NCI-H1694 treated with DMSO at 0.1 percent for 48 hours (cell line): Measurements from ENCODE around the gene TBXA2R.
"Not testable (repeated sequence)": the region's sequence is repeated elsewhere in the genome, so short reads cannot be mapped to it uniquely, and the experiment has no call there.

ENCODE experiments used
- DNase-seq: peaks from one replicate; lab custom pipeline; 2025; lab: John Stamatoyannopoulos, UW

Gene TBXA2R

DNA sequence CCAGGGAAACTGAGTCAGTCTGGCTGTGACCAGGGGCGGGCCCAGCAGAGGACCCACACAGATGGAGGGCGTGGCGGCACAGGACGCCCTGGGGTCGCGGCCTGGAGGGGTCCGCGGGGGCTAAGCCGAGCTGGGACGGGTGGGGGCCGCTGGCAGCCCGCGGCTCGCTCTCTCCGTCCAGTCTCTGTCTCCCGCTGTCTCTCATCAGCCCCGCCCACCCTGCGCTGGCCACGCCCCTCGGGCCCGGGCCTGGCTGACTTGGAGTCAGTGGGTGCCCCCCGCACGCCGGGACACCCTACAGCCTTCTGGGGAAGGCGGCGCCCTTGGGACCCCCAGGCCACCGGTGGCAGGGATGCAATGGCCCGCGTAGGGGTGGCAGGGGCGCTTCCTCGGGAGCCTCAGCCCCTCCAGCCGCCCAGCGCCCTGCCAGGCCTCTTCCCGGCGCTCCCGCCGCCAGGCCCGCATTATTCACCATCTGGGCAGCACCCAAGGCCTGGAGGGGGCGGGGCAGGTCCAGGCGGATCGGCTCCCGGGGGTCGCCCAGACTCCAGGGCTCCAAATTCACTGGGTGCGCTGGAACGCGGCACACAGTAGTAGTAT is at the start of gene TBXA2R:
TSS of gene TBXA2R (minus strand) at position 186 of the 600 bp plus-strand sequence. CDS start 6,241 bp downstream, outside the sequence.
- DNase-seq, result no peak

DNA sequence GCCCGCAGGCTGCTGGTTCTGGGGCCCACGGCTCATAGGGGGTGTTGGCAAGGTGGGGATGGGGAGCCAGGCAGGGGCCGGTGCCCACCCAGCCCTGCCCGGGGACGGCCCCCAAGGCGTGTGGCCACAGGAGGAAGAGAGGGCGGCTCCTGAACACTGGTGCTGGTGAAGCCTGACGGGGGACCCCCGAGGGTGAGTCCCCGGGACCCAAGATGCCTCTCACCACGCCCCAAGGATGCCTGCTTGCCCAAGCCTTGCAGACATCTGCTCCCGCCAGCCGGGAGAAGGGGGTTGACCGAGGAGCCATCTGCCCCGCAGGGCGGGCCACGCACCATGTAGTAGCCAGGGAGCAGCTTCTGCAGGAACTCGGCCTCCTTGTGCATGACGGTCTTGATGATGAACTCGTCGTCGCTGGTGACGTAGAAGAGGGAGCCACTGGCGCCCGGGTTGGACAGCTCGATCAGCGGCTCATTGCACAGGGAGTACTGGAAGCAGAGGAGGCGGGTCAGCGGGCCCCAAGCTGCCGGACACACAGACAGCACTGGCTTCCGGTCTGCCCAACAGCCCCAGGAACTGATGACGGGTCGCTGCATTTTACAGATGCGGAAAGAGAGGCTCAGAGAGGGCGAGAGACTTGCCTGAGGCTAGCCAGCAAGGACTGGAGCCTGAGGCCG is 49.5 kb upstream of the TBXA2R start:
- DNase-seq, result no peak

DNA sequence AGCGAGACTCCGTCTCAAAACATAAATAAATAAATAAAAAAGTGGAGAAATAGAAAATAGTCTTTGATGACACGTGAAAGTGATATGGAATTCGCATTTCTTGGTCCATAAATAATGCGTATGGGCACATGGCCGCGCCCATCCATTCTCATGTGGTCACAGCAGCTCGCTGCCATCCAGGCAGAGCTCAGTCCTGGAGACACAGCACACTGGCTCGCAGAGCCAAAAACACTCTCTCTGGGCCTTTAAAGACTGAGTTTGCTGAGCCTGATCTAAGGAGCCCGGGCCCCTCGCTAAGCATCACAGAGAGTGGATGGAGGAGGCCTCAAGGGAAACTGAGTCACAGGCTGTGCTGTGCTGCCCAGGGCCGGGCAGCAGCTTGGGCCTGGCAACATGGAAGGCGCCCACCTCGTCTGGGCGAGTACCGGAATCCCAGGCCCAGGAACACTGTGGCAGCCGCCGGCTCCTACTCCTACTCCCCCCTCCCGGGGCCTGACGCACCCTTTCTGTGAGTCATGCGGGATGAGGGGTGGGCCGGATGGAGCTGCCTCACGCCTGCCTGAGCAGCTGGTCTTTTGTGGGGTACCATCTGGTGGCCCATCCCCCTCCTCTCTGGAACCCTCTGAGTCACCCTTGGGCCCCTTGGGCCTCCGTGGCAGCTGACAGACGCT is 48.9 kb upstream of the TBXA2R start:
- peak; percentile 58 for DNase-seq

DNA sequence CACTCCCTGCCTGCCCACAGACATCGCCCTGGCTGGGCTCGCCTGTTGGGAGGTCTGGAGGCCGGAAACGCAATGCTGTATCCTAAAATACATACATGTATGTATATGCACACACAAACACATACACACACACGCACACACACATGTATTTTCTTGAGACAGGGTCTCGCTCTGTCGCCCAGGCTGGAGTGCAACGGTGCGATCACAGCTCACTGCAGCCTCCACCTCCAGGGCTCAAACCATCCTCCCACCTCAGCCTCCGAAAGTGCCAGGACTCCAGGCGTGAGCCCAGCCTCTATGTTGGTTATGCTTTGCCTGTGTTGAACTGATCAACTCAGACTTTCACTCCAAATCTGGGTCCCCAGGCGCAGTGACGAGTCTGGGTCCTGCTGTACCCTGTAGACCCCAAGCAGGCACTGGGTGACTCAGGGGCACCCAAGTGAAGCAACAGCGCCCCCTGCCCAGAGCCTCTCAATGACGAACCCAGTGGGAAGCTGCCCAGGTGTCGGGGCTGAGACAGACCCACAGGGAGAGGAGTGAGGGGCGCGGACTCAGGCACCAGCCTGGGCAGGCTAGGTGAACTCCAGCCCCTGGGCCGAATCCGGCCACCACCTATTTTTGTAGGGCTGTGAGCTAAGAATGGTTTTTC is 47.3 kb upstream of the TBXA2R start:
- DNase-seq, result no peak

DNA sequence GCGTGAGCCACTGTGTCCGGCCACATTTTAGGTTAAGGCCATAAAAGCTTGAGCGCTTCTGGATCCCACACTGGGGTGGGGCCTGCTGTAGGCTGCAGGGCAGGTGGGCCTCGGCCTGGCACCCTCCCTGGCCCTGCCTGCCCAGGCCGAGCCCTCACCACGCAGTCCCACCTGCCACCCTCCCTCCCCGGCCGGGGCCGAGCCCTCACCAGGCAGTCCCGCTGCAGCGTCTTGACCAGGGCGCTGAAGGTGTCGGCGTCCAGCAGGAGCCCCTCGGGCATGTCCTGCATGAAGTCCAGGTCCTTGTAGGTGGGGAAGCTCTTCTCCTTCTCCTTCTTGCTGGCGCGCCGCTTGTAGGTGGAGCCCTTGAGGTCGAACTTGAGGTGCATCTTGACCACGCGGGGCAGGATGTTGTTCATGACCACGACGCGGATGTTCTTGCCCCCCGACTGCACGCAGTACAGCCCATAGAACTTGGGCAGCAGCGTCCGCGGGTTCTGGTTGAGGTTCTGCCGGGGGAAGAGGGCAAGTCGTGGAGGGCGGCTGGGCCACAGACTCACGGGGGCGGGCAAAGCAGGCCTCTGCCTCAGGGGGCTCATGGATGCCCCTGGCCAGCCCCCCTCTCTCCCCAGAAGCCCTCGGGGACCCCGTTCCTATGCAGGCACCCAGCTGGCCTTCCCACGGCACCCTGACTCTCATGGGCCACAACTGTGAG is 46.6 kb upstream of the TBXA2R start:
- no peak for DNase-seq

DNA sequence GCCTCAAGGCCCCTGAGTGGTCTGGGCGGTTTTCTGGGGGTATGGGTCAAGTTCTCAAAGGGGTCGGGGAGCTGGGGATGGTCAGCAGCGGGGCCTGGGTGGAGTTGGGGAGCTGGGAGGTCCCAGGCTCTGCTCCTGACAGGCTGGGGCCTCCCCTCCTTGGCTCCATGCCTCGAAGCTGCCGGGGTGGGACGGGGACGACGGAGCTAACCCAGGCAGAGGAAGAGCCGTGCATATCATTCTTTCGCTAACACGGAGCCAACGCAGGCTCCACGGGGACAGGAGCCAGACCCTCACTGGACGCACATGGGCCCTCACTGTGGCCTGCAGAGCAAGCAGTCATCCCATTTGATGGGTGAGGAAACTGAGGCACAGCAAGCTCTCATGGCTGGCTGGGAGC is 45.7 kb upstream of the TBXA2R start:
- no peak for DNase-seq

DNA sequence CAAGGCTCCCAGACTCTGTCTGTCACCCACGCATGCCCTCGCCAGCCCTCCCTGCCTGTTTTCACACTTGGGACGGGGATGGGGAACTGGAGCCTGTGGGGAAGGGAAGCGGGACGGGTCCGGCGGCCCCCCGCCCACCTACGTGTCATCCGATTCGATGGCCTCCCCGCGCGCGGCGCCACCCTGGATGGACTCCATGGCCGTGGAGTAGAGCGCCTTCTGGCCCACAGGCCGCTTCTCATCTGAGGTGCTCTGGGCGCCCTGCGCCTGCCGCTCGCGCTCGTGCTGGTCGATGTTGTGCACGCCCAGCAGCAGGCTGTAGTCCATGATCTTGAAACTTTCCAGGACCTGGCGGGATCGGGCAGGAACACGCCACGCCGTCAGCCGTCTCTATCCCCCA is 45.0 kb upstream of the TBXA2R start:
- DNase-seq, result no peak

DNA sequence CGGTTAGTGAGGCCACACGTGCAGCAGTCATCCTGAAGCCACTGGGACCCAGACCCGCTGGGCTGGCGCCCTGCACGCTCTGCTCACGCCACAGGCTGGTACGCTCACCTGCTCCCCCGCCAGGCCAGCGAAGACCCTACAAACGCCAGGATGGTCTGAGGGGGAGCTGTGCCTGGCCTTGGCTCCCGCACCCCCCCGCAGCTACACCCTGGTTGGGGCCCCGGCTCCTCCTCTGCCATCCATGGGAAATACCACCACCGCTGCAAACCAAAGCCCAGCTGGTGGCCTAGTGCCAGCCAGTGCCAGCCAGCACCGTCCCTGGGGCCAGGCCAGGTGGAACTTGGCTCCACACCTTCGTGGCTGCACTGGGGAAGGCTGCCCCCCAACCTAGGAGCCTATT is 43.2 kb upstream of the TBXA2R start:
- DNase-seq, result no peak

DNA sequence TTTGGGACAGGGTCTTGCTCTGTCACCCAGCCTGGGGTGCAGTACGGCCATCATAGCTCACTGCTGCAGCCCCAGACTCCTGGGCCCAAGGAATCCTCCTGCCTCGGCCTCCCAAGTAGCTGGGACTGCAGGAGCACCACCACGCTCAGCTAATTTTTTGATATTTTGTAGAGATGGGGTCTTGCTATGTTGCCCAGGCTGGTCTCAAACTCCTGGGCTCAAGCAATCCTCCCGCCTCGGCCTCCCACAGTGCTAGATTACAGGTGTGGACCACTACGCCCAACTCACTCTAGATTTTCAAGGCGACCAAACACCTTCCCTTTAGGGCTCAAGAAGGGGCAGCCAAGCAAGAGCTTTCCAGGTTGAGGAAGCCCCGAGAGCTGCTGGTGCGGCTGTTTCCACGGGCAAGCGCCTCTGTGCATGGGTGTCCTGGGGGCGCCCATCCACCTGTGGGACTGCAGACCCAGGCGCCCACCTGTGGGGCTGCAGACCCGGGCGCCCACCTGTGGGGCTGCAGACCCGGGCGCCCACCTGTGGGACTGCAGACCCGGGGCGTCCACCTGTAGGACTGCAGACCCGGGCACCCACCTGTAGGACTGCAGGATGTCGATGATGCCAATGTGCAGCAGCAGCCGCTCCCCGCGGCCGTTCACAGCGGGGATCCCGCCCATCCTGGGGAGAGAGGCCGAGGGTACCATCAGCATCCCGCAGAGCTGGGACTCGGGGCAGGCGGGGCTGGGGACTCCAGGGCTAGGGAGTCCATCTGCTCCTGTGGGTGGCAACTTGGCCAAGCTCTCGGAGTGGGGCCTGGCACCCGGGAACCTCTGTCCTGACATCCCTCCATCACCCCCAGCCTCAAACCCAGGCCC is 41.6 kb upstream of the TBXA2R start:
- no peak for DNase-seq

DNA sequence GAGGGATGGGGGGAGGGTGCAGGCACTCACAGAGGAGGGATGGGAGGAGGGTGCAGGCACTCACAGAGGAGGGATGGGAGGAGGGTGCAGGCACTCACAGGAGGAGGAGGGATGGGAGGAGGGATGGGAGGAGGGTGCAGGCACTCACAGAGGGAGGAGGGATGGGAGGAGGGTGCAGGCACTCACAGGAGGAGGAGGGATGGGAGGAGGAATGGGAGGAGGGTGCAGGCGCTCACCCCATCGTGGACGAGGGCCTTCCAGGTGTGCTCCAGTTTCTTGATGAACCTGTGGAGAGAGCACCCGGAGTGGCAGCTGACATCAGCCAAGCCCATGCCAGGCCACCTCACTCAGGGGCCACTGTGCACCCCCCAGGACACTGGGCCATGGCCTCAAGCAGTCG is 40.4 kb upstream of the TBXA2R start:
- DNase-seq, result not testable (repeated sequence)

DNA sequence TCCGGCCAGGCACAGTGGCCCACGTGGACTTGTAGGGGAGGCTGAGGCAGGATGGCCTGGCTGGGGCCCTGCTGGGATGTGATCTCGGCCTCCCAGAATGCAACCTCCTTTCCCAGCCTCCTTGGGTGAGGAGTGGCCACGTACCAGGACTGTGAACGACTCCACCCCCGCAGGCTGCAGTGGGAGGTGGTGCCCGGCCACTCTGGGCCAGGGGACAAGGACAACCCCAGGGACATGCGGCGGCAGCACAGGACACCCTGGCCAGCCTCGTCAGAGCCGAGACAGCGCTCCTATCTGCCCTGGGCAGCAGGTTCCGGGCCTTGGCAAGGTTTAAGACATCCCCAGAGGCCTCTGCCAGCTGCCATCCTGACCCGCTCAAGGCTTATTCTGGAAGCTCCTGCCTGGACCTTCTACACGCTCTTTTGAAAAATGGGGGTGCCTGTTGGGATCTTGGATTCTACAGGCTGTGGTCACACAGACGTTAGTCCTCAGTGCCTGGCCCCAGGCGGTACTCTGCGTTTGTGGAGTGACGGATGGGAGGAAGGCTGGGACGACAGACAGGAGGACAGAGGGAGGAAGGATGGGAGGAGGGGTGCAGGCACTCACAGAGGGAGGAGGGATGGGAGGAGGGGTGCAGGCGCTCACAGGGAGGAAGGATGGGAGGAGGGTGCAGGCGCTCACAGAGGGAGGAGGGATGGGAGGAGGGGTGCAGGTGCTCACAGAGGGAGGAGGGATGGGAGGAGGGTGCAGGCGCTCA is 39.8 kb upstream of the TBXA2R start:
- DNase-seq, result no peak

DNA sequence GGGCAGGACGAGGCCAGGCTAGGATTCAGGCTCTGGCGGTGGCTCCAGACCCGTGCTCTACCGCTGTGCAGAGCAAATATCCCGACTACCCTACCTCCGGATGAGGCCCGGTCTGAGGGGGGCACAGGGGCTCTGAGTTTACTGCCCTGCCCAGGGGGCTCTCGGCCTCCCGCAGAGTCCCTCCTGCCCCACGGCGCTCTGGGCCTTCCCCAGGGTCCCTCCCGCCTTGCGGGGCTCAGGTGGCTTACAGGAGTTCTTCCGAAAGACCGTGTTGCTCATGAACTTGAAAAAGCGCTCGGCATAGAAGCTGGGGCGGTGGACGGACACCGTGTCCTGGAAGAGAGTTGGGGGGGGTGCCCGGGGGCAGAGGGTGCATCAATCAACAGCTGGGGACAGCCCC is 39.1 kb upstream of the TBXA2R start:
- no peak for DNase-seq

DNA sequence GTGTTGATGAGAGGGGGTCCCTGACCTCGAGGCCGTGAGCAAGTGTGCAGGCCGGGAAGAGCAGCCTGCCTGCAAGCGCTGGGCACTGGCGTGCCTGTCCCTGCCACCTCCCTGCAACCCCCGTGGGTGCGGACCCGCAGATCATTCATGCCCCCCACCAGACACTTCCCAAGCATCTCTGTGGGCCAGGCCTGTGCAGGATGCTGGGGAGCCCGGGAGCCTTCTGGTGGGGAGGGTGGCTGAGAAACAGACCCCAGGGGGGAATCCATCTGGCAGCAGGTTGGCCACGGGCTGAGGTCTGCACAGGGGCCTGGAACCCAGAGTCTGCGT is 38.4 kb upstream of the TBXA2R start:
- no peak for DNase-seq

DNA sequence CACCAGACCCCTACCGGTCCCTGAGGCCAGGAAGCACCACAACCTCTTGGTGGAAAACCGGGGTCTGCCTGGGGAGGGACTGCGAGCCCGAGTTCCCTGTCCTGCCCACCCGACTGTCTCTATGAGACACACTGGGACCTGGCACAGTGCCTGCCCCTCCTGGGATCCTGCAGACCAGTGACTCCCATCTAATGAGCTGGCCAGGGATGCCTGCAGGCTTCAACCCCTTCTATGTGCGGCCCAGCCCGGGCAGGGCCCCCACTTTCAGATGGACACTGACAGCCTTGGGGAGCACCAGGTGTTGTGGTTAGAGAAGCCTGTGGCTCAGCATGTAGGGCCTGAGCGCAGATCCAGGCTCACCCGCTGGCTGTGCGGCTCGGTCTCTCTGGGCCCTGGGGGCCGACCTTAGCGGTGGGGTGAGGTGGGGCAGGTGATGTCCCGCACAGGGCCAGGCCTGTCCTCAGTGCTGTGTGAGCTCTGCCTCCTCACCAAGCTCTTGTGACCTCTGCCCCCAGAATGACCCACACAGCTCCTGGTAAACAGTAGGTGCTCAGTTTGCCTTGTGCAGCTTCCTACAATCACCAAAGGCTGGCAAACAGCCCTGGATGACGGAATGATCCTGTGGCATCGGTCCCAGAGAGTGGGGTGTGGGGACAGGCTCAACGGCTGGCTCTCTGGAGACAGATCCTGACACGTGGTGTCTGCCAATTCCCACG is 37.8 kb upstream of the TBXA2R start:
- DNase-seq, result peak; percentile 31

DNA sequence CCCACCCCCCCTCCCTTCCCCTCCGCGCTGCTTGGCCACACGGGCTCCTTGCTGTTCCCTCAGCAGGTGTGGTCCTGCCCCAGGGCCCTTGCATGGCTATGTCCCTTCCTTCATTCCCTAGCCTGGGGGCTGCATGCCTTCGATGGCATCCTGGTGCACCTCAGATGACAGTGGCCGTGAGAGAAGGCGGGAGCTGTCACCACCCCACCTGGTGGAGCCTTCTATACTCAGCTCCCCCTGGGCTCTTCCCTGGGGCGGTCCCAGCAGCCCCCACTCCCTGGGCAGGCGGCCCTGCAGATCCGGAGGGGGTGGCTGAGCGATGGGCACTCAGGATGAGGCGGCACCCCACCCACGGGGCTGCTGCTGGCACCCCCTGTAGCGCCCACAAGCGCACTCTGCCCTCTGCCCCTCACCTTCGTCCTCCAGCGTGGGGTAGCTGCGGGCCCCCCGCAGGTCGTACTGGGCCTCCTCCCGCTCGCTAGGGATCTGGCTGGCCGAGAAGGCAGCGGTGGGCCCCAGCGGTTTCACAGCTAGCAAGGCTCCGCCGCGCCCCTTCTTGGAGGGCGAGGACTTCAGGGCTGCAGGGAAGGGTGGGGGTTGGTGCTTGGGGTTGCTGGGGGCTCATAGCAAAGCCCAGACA is 37.1 kb upstream of the TBXA2R start:
- no peak for DNase-seq

DNA sequence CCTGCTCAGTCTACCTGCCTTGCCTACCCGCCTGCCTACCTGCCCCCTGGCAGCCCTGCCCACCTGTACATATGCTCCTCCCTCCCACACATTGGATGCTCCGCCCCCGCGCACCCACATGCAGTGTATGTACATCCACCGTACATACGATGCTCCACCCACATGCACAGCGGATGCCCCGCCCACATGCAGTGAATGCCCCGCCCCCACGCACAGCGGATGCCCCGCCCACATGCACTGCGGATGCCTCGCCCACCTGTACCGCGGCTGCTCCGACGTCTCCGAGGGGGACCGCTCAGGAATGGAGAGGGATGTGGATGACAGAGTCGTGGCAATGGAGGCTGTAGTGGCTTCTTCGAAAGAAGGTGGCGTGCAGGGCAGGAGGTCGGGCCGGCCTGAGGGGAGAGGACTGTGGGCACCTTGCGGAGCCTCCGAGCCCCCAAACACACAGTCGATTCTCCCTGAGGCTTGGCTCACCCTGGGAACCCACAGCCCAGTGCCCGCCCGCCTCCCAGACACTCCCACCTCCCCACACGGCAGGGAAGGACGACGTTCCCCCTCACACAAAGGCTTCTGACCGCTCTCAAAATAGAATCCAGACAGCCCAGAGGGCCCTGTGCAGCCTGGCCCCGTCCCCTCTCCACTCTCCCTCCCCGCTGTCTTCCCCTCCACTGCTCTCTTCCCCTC is 36.5 kb upstream of the TBXA2R start:
- no peak for DNase-seq

DNA sequence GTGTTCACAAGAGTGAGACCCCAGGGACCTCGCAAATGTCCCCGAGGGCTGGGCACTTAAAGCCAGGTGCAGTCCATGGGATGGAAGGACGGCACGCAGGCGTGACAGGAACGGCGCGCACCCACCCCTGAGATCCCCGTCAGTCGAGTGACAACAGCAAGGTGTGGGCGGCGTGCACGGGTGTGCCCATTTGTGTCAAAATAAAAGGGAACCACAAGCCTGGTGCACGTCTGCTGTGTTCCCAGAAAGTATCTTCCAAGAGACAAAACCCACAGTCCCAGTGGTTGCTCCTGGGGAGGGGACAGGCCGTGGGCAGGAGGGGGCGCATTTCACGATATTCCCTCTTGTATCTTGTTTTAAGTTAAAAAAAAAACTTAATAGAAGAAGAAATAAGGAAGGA is 35.6 kb upstream of the TBXA2R start:
- DNase-seq, result no peak

DNA sequence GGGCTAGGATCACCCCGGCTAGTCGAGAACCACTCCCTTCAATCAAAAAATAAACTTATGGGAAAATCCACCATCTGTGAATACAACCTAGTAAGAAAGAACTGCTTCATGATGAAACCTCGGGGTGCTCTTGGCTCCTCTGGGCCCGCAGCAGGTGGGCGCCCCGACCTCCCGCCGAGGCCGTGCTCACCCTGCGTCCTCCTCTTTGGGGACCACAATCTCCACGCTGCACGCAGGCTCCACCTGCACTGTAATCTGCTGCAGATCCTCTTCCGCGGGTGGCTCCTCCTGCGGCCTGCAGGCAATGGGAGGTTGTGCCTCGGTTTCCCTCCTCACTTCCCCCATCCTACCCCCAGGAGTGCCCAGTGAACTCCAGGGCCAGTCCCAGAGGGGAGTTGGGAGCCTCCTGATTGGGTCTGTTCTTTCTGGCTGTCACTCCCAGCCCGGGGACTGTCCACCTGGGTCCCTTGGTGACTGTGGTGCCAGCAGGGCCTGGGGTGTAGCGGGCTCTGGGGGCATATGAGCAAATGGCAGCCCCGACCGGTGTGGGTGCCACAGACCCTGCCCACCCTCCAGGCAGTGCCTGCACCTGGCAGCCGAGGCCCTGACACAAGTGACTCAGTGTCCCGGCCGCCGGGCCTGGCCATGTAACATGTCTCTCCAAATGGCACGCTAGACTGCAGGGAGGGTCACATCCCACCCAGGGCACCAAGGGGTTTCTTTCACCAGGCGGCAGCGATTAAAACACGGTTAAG is 35.0 kb upstream of the TBXA2R start:
- DNase-seq, result no peak
